ENCODE measurements around the gene AIG1. TPM values are rescaled to one million over a fixed set of nuclear protein-coding genes. Genes with fewer than 3 reads are reported as not detected.

The AIG1 gene
- total and polyA plus RNA-seq, 12 donors, result 21.0 to 55.7 (median 47.2) TPM

DNA sequence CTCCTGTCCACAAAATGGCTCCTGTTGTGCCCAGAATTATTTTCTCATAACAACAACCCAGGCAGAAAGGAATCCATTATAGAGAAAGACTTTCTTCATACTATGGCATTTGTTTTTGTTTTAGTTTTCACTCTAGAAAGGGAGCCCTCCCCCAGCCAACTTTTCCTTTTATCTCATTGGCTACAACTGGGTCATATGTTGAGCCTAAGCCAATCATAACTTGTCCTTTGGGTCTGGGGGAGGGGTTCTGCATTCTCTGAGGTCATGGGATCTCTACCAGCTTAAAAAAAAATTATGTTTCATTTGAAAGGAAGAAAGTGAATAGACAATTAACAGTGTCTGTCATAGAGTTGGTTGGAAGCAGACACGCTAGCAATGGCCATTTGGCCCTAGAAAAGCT is 177.6 kb downstream of the AIG1 start:
- no peak for DNase-seq
- Histone ChIP-seq H3K27ac (no peak overlapping the region), H3K4me3 (no peak overlapping the region), H3K27me3 (no peaks in the 10 kb centered on the region), H3K36me3 (replicated peaks in 1 of 2) (no peaks in the 10 kb centered on the region), H3K9me3 (replicated peaks in 1 of 3) (no peaks in the 10 kb centered on the region), H3K4me1 (replicated peaks in 1 of 2) (peaks cover 0 to 3% of the 10 kb centered on the region in 2 donors)
- intact Hi-C loops (cut with DNase I), result no loop called here
- TF ChIP-seq, protein P1, sequence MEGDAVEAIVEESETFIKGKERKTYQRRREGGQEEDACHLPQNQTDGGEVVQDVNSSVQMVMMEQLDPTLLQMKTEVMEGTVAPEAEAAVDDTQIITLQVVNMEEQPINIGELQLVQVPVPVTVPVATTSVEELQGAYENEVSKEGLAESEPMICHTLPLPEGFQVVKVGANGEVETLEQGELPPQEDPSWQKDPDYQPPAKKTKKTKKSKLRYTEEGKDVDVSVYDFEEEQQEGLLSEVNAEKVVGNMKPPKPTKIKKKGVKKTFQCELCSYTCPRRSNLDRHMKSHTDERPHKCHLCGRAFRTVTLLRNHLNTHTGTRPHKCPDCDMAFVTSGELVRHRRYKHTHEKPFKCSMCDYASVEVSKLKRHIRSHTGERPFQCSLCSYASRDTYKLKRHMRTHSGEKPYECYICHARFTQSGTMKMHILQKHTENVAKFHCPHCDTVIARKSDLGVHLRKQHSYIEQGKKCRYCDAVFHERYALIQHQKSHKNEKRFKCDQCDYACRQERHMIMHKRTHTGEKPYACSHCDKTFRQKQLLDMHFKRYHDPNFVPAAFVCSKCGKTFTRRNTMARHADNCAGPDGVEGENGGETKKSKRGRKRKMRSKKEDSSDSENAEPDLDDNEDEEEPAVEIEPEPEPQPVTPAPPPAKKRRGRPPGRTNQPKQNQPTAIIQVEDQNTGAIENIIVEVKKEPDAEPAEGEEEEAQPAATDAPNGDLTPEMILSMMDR (IDR thresholded peaks at IDR 0.05), result no peak
- TF ChIP-seq POLR2A (IDR thresholded peaks at IDR 0.05), result no peak
- 90 to 98% (median 95%) methylated on average over 1 of the region's 1 CpG for WGBS, 4 donors

DNA sequence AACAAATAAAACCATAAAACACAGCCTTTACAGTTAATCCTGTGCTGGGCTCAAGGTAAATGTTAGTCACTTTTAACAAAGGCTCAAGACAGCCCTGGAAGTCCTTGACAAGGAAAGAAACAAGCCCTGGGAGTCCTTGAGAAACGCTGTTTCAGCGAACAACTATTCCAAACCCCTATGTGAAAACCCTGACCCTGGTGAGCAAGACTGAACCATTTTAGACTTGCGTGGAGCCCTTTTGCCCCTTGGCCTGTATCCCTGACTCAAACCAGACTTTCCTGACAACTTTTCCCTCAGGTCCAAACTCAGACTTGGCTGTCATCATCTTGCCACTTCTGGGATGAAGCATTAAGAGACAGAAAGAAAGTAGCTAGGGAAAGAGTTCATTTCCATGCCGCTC is 180.4 kb downstream of the AIG1 start:
- peak overlapping the region in 2 of 5 donors; percentile 13 to 17 for H3K27ac ChIP-seq
- H3K4me3 ChIP-seq, result no peak overlapping the region
- no peaks in the 10 kb centered on the region for H3K9me3 ChIP-seq (replicated peaks in 1 of 3)
- TF ChIP-seq, protein P1 (IDR thresholded peaks at IDR 0.05), result no peak
- TF ChIP-seq POLR2A (IDR thresholded peaks at IDR 0.05), result no peak
- H3K36me3 ChIP-seq (replicated peaks in 1 of 2), result no peaks in the 10 kb centered on the region
- peaks cover 0 to 3% of the 10 kb centered on the region in 2 donors for H3K4me1 ChIP-seq (replicated peaks in 1 of 2)
- peak in 3 of 7 donors; percentile 15 to 35 (median 33) for DNase-seq
- WGBS, 4 donors, result 46 to 64% (median 54%) methylated on average over 4 of the region's 4 CpGs
- intact Hi-C loops (cut with DNase I), result no loop called here
- no peaks in the 10 kb centered on the region for H3K27me3 ChIP-seq

DNA sequence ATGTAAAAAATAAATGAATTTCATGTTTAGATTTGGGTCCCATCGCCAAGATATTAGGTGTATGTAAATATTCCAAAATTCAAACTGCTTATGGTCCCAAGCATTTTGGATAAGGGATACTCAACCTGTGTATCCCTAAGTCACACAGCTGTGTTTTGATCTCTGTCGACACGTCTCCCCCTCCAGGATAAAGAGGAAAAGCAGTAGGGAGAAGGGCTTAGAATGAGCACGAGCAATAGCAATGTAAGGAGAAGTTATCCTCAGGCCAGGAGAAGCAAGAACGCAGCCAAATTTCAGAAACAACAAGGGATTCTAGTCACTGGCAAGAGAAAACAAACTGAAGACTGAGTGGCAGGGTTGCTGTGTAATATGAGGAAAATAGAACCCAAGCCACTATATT is 181.2 kb downstream of the AIG1 start:
- intact Hi-C loops (cut with DNase I), result no loop called here
- peaks cover 0 to 3% of the 10 kb centered on the region in 2 donors for H3K4me1 ChIP-seq (replicated peaks in 1 of 2)
- no peaks in the 10 kb centered on the region for H3K36me3 ChIP-seq (replicated peaks in 1 of 2)
- 89 to 97% (median 92%) methylated on average over 5 of the region's 5 CpGs for WGBS, 4 donors
- TF ChIP-seq, protein P1 (IDR thresholded peaks at IDR 0.05), result no peak
- no peak for TF ChIP-seq POLR2A (IDR thresholded peaks at IDR 0.05)
- no peak for DNase-seq
- H3K9me3 ChIP-seq (replicated peaks in 1 of 3), result no peaks in the 10 kb centered on the region
- H3K4me3 ChIP-seq, result no peak overlapping the region
- no peaks in the 10 kb centered on the region for H3K27me3 ChIP-seq
- no peak overlapping the region for H3K27ac ChIP-seq

DNA sequence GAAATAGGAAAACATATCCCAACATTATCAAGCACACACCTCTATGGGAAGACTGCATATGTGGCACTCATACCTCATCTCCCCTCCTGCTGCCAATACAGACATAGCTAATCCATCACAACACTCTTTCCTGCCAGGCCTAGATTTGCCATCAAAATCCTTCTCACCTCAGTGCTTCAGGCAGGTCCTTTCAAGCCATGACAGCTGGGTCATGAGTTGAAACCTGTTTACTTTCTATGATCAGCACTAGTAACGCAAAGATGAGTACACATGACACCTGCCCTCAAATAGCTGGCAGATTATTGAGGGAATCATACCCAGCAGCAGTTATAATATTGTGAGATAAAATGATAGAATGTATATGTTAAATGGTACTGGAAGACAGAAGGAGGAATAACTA is 183.1 kb downstream of the AIG1 start:
- intact Hi-C loops (cut with DNase I), result no loop called here
- 95 to 100% (median 98%) methylated on average over 1 of the region's 1 CpG for WGBS, 4 donors
- TF ChIP-seq POLR2A (IDR thresholded peaks at IDR 0.05), result no peak
- TF ChIP-seq, protein P1 (IDR thresholded peaks at IDR 0.05), result no peak

More for the DNA sequence above, 183.1 kb downstream of the AIG1 start:
- Histone ChIP-seq H3K4me3 (no peak overlapping the region), H3K27ac (no peak overlapping the region), H3K36me3 (replicated peaks in 1 of 2) (no peaks in the 10 kb centered on the region), H3K9me3 (replicated peaks in 1 of 3) (no peaks in the 10 kb centered on the region), H3K27me3 (no peaks in the 10 kb centered on the region), H3K4me1 (replicated peaks in 1 of 2) (peaks cover 0 to 3% of the 10 kb centered on the region in 2 donors)
- DNase-seq, result no peak

Measured in adrenal gland (tissue), 12 donors.